HG03460 (cell line): Measurements from ENCODE around the gene UGT2B17.

Source experiments
- ATAC-seq: cut with Tn5 transposase; IDR thresholded peaks from one replicate; pipeline ENCODE4 v1.9.1; 2021; ENCODE audit not compliant: unreplicated experiment

The UGT2B17 gene

GRCh38 chr4:68490826-68491457, 85.2 kb downstream of the UGT2B17 start:
- ATAC-seq, result no peak

GRCh38 chr4:68489338-68489737, 86.8 kb downstream of the UGT2B17 start:
- no peak for ATAC-seq
